HepG2 (cell line): ENCODE data around the gene PAPSS1. TPM values are rescaled to one million over a fixed set of nuclear protein-coding genes. Genes with fewer than 3 reads are reported as not detected.

Experiments
- ATAC-seq: fragments of 200-7000 bp; cut with Tn5 transposase; 3 replicates; pipeline ENCODE4 v1.9.1; 2020; ENCODE audit warnings: mild to moderate bottlenecking, moderate library complexity
- BruUV-seq: library from RNA; stranded (reverse); fragments of 400-500 nt; replicated peaks from 2 replicates; lab custom pipeline; 2021; lab: Mats Ljungman, UMichigan
- CTCF ChIA-PET: fragments of 300-600 bp; formaldehyde crosslinking; extraction: SDS; loops from one replicate; lab custom pipeline; 2021; ENCODE audit warnings: low total read pairs, inconsistent platforms, low intra/inter-chr PET ratio; lab: Yijun Ruan, JAX
- POLR2A ChIA-PET: fragments of 350-600 bp; sonication (Branson Sonifier 250); formaldehyde crosslinking; loops from one replicate; lab custom pipeline; 2020; ENCODE audit warnings: antibody characterized with exemption, inconsistent platforms; lab: Yijun Ruan, JAX
- DNase-seq: peaks from one replicate; pipeline ENCODE4 v3.0.0-alpha.2; 2015; ENCODE audit warnings: low spot score
- FAIRE-seq: peaks from 3 replicates; lab custom pipeline; 2011; peaks lifted over from hg19 to GRCh38; lab: Jason Lieb, UNC
- H2AFZ ChIP-seq: one replicate; pipeline ENCODE4 v1.6.1; 2011; ENCODE audit warnings: low read length, inconsistent platforms
- H3K27ac ChIP-seq: fragments of 300-600 bp; 3 replicates; pipeline ENCODE4 v1.8.0; 2011; ENCODE audit warnings: mixed run types, mild to moderate bottlenecking, mixed read lengths, low read length, inconsistent platforms; ENCODE audit not compliant: insufficient read depth; ENCODE audit errors: extremely low read length
- H3K27me3 ChIP-seq, 2 experiments: fragments of 200-600 bp in 1 of 2; 2 replicates in 1 of 2; 3 replicates in 1 of 2; pipeline versions ENCODE4 v1.6.0 to v1.8.0; 2011; ENCODE audit warnings: low read length in 2 of 2, mild to moderate bottlenecking in 2 of 2, moderate library complexity in 2 of 2, inconsistent platforms in 1 of 2; ENCODE audit not compliant: insufficient read depth in 2 of 2, control insufficient read depth in 1 of 2
- H3K36me3 ChIP-seq, 2 experiments: fragments of 200-600 bp in 1 of 2; replicated peaks in 1 of 2; 2 replicates in 1 of 2; 3 replicates in 1 of 2; pipeline versions ENCODE4 v1.5.1 to v1.8.0; 2011; ENCODE audit warnings: low read length in 2 of 2, inconsistent platforms in 1 of 2; ENCODE audit not compliant: insufficient read depth in 2 of 2, control insufficient read depth in 1 of 2
- H3K4me1 ChIP-seq: 2 replicates; pipeline ENCODE4 v1.5.1; 2012; ENCODE audit warnings: low read length, inconsistent platforms; ENCODE audit not compliant: insufficient read depth
- H3K4me2 ChIP-seq: 2 replicates; pipeline ENCODE4 v1.6.0; 2011; ENCODE audit warnings: low read depth, low read length, inconsistent platforms
- H3K4me3 ChIP-seq, 3 experiments: fragments of 200-600 bp in 1 of 3; sonication (generic), shearing (Covaris generic) in 1 of 3; replicated peaks in 1 of 3; 2 replicates each; pipeline ENCODE4 v1.5.1; 2011 to 2016; ENCODE audit warnings: low read length in 3 of 3, inconsistent platforms in 2 of 3, low read depth in 2 of 3, mild to moderate bottlenecking in 2 of 3, control low read depth in 1 of 3, mixed read lengths in 1 of 3; ENCODE audit not compliant: insufficient read depth in 1 of 3
- H3K79me2 ChIP-seq: one replicate; pipeline ENCODE4 v1.6.1; 2011; ENCODE audit warnings: low read length, inconsistent platforms; ENCODE audit not compliant: insufficient read depth
- H3K9ac ChIP-seq: 2 replicates; pipeline ENCODE4 v1.6.0; 2011; ENCODE audit warnings: mild to moderate bottlenecking, low read depth, low read length, inconsistent platforms; ENCODE audit not compliant: insufficient read depth
- H3K9me3 ChIP-seq: 2 replicates; pipeline ENCODE4 v1.5.1; 2012; ENCODE audit warnings: mild to moderate bottlenecking, low read length
- H4K20me1 ChIP-seq: 2 replicates; pipeline ENCODE4 v1.6.0; 2011; ENCODE audit warnings: inconsistent platforms, mild to moderate bottlenecking, low read length, moderate library complexity; ENCODE audit not compliant: insufficient read depth
- CSRNP1 ChIP-seq: sonication (generic); formaldehyde crosslinking; IDR thresholded peaks from 2 replicates; pipeline ENCODE4 v1.8.1; 2023; ENCODE audit warnings: mild to moderate bottlenecking, missing genetic modification reagents
- HHEX ChIP-seq: IDR thresholded peaks from 2 replicates; pipeline ENCODE4 v1.6.1; 2016; ENCODE audit warnings: control low read depth
- ZNF557 ChIP-seq: sonication (generic); formaldehyde crosslinking; IDR thresholded peaks from 2 replicates; pipeline ENCODE4 v1.4.0; 2020; ENCODE audit warnings: missing genetic modification reagents
- ZNF761 ChIP-seq: sonication (generic); formaldehyde crosslinking; conservative IDR thresholded peaks from 2 replicates; pipeline ENCODE4 v1.4.0; 2020; ENCODE audit warnings: mild to moderate bottlenecking, missing genetic modification reagents
- ZNF781 ChIP-seq: sonication (generic); formaldehyde crosslinking; IDR thresholded peaks from 2 replicates; pipeline ENCODE4 v1.5.1; 2020; ENCODE audit warnings: borderline replicate concordance, mild to moderate bottlenecking, missing genetic modification reagents; ENCODE audit errors: not compliant biosample characterization
- ZNF839 ChIP-seq: sonication (generic); formaldehyde crosslinking; IDR thresholded peaks from 2 replicates; pipeline ENCODE4 v1.4.0; 2020; ENCODE audit warnings: missing genetic modification reagents, mild to moderate bottlenecking, borderline replicate concordance
- in situ Hi-C: cut with HindIII; loops from 2 replicates; pipeline ENCODE4 v1.10.0; 2017; ENCODE audit warnings: low pct_unique_long_range_greater_than_20kb; ENCODE audit not compliant: extremely low pct_ligation_motif_present
- intact Hi-C: fragments of 100-400 bp; cut with micrococcal nuclease; formaldehyde crosslinking; loops from one replicate; pipeline ENCODE4 v1.10.0; 2022; ENCODE audit not compliant: unreplicated experiment
- polyA plus RNA-seq, 8 experiments: library from polyadenylated mRNA; depleted of rRNA in 3 of 8; stranded (reverse) in 7 of 8; unstranded in 1 of 8; fragments of >200 nt; fragmentation: Illumina TruSeq in 4 of 8; extraction: Trizol in 4 of 8; gene quantifications; 2 replicates each; pipeline versions ENCODE4 v1.2.1 to v1.2.3, GENCODE V29; 2011 to 2016; ENCODE audit warnings: low read depth in 4 of 8, missing spikeins in 1 of 8, mixed read lengths in 1 of 8; ENCODE audit not compliant: insufficient read depth in 1 of 8
- total RNA-seq, 5 experiments: library from RNA; depleted of rRNA; stranded (reverse); fragments of >200 nt; fragmentation: Illumina TruSeq; extraction: Trizol; gene quantifications; 2 replicates each; pipeline ENCODE4 v1.2.3, GENCODE V29; 2016; ENCODE audit warnings: low read depth in 1 of 5

PAPSS1 gene
- total and polyA plus RNA-seq, 2 of the 13 experiments (the other 11 are each of a cell fraction or from before 2014, with no cell fraction given): 105 to 126 TPM

- peaks cover 2% of the 10 kb centered on the region for H3K79me2 ChIP-seq
- no peak overlapping the region for H3K4me2 ChIP-seq
- H3K27ac ChIP-seq: no peak overlapping the region
- in situ Hi-C loops: no loop called here
- BruUV-seq: no TSS peak
- H3K4me3 ChIP-seq: no peak overlapping the region
- no peaks in the 10 kb centered on the region for H3K27me3 ChIP-seq
- no peaks in the 10 kb centered on the region for H3K4me1 ChIP-seq
- no peak overlapping the region for H3K9ac ChIP-seq
- no peak overlapping the region for H2AFZ ChIP-seq
- no peaks in the 10 kb centered on the region for H4K20me1 ChIP-seq
- ChIA-PET CTCF (no interaction called here), POLR2A (no interaction called here)
- TF ChIP-seq HHEX (CRISPR knock-in tag) (no peak), ZNF761 (CRISPR knock-in tag) (no peak), CSRNP1 (CRISPR knock-in tag) (no peak), ZNF839 (CRISPR knock-in tag) (no peak), ZNF781 (CRISPR knock-in tag) (no peak), ZNF557 (no peak)
- H3K36me3 ChIP-seq: peaks cover 10 to 52% of the 10 kb centered on the region in 2 experiments
- FAIRE-seq (no peak), ATAC-seq (no peak), DNase-seq (no peak)
- no peaks in the 10 kb centered on the region for H3K9me3 ChIP-seq
- intact Hi-C loops: loop anchor here (5.0 kb wide), 1 partner anchor 87 kb away; no protein-coding TSS in a partner anchor
Measured at GRCh38 chr4:107650251-107650650, 69.8 kb downstream of the PAPSS1 start.
